Fibroblast of the aortic adventitia (primary cell): ENCODE measurements around the gene ABHD15. TPM values are rescaled to one million over a fixed set of nuclear protein-coding genes. Genes with fewer than 3 reads are reported as not detected.

Experiments used
- DNase-seq: peaks from one replicate; pipeline ENCODE4 v3.0.0-alpha.2; 2010; ENCODE audit warnings: low read depth
- H3K4me3 ChIP-seq: 2 replicates; pipeline ENCODE4 v1.5.1; 2011; ENCODE audit warnings: low read depth, mild to moderate bottlenecking, control low read depth, low read length, moderate library complexity
- total RNA-seq: library from RNA; depleted of rRNA; stranded (reverse); fragments of >200 nt; gene quantifications from 2 replicates; pipeline ENCODE4 v1.2.3, GENCODE V29; 2012; ENCODE audit warnings: low replicate concordance
- TF ChIP-seq, protein P1 (sequence below): IDR thresholded peaks from 2 replicates; pipeline ENCODE4 v1.5.1; 2011; ENCODE audit warnings: mild to moderate bottlenecking, low read length, control low read depth, inconsistent platforms; ENCODE audit not compliant: insufficient read depth

ABHD15 gene
- total RNA-seq, 1 donor, result 15.3 TPM

- no peak for DNase-seq
- H3K4me3 ChIP-seq, result peak overlapping the region; percentile 83
- TF ChIP-seq, protein P1, sequence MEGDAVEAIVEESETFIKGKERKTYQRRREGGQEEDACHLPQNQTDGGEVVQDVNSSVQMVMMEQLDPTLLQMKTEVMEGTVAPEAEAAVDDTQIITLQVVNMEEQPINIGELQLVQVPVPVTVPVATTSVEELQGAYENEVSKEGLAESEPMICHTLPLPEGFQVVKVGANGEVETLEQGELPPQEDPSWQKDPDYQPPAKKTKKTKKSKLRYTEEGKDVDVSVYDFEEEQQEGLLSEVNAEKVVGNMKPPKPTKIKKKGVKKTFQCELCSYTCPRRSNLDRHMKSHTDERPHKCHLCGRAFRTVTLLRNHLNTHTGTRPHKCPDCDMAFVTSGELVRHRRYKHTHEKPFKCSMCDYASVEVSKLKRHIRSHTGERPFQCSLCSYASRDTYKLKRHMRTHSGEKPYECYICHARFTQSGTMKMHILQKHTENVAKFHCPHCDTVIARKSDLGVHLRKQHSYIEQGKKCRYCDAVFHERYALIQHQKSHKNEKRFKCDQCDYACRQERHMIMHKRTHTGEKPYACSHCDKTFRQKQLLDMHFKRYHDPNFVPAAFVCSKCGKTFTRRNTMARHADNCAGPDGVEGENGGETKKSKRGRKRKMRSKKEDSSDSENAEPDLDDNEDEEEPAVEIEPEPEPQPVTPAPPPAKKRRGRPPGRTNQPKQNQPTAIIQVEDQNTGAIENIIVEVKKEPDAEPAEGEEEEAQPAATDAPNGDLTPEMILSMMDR, result no peak
Observed at GRCh38 chr17:29587591-29587990, 20.8 kb upstream of the ABHD15 start.

- TF ChIP-seq, protein P1, result no peak
- H3K4me3 ChIP-seq, result peak overlapping the region; percentile 83
- DNase-seq, result no peak
Observed at GRCh38 chr17:29586676-29587469, 20.0 kb upstream of the ABHD15 start.

- no peak for DNase-seq
- no peak overlapping the region for H3K4me3 ChIP-seq
- TF ChIP-seq, protein P1, result peak; percentile 34
Observed at GRCh38 chr17:29585080-29585751, 18.4 kb upstream of the ABHD15 start.

GRCh38 chr17:29584452-29585079, 17.7 kb upstream of the ABHD15 start:
- TF ChIP-seq, protein P1, result no peak
- no peak for DNase-seq
- H3K4me3 ChIP-seq, result no peak overlapping the region

DNA sequence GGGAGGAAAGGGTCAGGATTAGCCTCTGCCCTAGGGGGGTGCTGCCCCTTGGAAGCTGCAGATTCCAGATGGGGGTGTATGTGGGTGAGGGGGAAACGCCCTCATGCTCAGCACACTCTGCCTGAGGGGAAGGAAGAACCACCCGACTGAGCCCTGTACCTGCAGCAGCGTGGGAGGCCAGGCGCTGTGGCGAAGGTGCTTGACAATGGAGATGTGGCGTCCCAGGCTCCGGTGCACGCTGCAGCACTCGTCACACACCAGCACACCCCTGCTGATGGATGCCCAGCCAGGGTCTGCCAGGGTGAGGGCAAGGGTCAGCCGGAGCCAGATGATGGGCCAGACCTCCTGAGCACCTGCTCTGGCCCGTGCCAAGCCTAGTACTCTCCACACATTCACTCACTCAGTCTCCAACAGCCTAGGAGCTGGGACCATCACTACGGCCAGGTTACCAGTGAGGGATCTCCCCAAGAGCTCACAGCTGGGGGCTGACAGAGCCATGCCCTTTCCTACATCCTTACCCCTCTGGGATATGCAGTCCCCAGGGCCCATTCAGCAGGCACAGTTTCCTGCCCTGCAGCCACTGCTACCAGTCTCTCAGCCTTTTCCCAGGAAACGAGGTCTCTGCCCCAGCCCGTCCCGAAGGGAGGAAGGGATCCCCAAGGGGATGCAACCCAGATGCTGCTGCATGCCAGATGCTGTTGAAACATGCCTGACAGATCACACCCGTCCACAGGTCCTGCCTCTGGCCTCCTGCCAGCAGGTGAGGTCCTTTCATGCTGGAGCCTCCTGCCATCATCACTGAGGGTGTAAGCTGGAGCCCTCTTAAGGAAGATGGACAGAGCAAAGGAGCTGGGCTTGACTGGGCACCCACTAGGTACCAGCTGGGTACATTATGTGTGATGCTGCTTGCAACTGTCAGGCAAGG, 16.7 kb upstream of the ABHD15 start:
- no peak overlapping the region for H3K4me3 ChIP-seq
- TF ChIP-seq, protein P1, result no peak
- DNase-seq, result no peak

GRCh38 chr17:29582772-29583171, 15.9 kb upstream of the ABHD15 start:
- TF ChIP-seq, protein P1, result no peak
- no peak for DNase-seq
- H3K4me3 ChIP-seq, result no peak overlapping the region
